ENCODE measurements around the gene PEPD. TPM values are rescaled to one million over a fixed set of nuclear protein-coding genes. Genes with fewer than 3 reads are reported as not detected.

PEPD gene
- total RNA-seq (2022; extraction: Qiagen RNA extraction) = 101 to 127 TPM (median 123 TPM) in 5 replicates

GRCh38 chr19:33521480-33522370 lies at the start of gene PEPD:
PEPD (minus strand) TSS chr19:33521791; CDS start chr19:33521760, 31 bp downstream.

GRCh38 chr19:33373453-33374235 lies 147.9 kb downstream of the PEPD start, which contains the start of gene CEBPG:
CEBPG (plus strand) TSS chr19:33373709; CDS start chr19:33379240, 5,531 bp downstream.

Other genes with a start within 250 kb of the PEPD start
- 4.9 to 10.5 TPM (median 8.4 TPM) in 5 replicates for gene CEBPA, start 219.3 kb downstream of the PEPD start, total RNA-seq (2022; extraction: Qiagen RNA extraction)
- gene CEBPG, start 148.1 kb downstream of the PEPD start, total RNA-seq (2022; extraction: Qiagen RNA extraction) = 35.5 to 40.6 TPM (median 39.4 TPM) in 5 replicates
- 0.06 to 0.24 TPM (median 0.24 TPM) in 4 of 5 replicates, not detected in the other for gene CHST8, start 100.2 kb upstream of the PEPD start, total RNA-seq (2022; extraction: Qiagen RNA extraction)